Endothelial cell (in vitro differentiated cells): Measurements from ENCODE around the gene NRP2. TPM values are rescaled to one million over a fixed set of nuclear protein-coding genes. Genes with fewer than 3 reads are reported as not detected.

Experiments used
- DNase-seq: peaks from one replicate; pipeline ENCODE4 v3.0.0; 2021; ENCODE audit warnings: low spot score
- H3K27ac Mint-ChIP-seq: one replicate; pipeline ENCODE4 v1.8.0; 2021; ENCODE audit warnings: mixed read lengths, inconsistent platforms; ENCODE audit not compliant: unreplicated experiment
- H3K27me3 Mint-ChIP-seq: one replicate; pipeline ENCODE4 v1.8.0; 2021; ENCODE audit warnings: mild to moderate bottlenecking, moderate library complexity, mixed read lengths, inconsistent platforms; ENCODE audit not compliant: unreplicated experiment
- H3K36me3 Mint-ChIP-seq: one replicate; pipeline ENCODE4 v1.8.0; 2021; ENCODE audit warnings: mild to moderate bottlenecking, low read depth, mixed read lengths, inconsistent platforms; ENCODE audit not compliant: unreplicated experiment
- H3K4me1 Mint-ChIP-seq: one replicate; pipeline ENCODE4 v1.8.0; 2021; ENCODE audit warnings: mild to moderate bottlenecking, mixed read lengths, inconsistent platforms; ENCODE audit not compliant: unreplicated experiment
- H3K4me3 Mint-ChIP-seq: one replicate; pipeline ENCODE4 v1.8.0; 2021; ENCODE audit warnings: mild to moderate bottlenecking, mixed read lengths, inconsistent platforms; ENCODE audit not compliant: unreplicated experiment
- H3K9me3 Mint-ChIP-seq: one replicate; pipeline ENCODE4 v1.8.0; 2021; ENCODE audit warnings: mixed read lengths, inconsistent platforms; ENCODE audit not compliant: unreplicated experiment
- total RNA-seq: library from RNA; stranded (reverse); fragmentation: NEBNext Ultra II Directional; extraction: Animal tissue kit (Norgen Biotek cat#: 25700); gene quantifications from one replicate; pipeline ENCODE4 v1.2.1, GENCODE V29; 2021; ENCODE audit not compliant: unreplicated experiment
- TF ChIP-seq, protein P1 (sequence below): fragments of 200-600 bp; sonication (generic); IDR thresholded peaks from one replicate; pipeline ENCODE4 v1.5.0; 2021; ENCODE audit warnings: antibody characterized with exemption; ENCODE audit not compliant: unreplicated experiment

The NRP2 gene
- total RNA-seq, 1 donor from 2014 or later = 258 TPM

DNA sequence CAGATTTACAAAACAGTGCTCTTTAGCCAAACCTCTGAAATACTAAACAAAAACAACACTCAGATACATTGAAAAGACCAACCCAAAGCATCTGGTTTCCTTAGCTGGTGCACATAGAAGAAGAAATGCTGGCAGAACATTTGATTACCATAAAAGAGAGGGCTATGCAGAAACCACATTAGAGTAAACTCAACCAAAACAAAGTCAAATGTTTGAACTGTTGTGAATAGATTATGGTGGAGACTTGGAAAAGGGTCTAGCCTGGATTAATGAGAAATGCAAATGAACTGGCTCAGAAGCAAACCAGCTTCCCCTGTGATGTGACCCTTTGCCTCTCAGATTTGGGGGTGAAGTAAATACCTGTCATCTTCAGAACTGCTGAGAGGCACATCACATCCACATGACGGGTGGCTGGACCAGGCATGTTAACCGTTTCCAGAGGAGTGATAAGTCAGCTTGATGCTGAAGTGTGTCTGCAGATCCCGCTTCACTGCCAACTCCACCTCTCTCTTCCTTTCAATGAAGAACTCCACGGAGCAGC, 153.0 kb downstream of the NRP2 start:
- Mint-ChIP-seq H3K36me3 (no peaks in the 10 kb centered on the region), H3K27ac (no peak overlapping the region), H3K27me3 (peaks cover 1% of the 10 kb centered on the region), H3K4me3 (no peak overlapping the region), H3K4me1 (no peaks in the 10 kb centered on the region), H3K9me3 (no peaks in the 10 kb centered on the region)
- DNase-seq = no peak
- TF ChIP-seq, protein P1, sequence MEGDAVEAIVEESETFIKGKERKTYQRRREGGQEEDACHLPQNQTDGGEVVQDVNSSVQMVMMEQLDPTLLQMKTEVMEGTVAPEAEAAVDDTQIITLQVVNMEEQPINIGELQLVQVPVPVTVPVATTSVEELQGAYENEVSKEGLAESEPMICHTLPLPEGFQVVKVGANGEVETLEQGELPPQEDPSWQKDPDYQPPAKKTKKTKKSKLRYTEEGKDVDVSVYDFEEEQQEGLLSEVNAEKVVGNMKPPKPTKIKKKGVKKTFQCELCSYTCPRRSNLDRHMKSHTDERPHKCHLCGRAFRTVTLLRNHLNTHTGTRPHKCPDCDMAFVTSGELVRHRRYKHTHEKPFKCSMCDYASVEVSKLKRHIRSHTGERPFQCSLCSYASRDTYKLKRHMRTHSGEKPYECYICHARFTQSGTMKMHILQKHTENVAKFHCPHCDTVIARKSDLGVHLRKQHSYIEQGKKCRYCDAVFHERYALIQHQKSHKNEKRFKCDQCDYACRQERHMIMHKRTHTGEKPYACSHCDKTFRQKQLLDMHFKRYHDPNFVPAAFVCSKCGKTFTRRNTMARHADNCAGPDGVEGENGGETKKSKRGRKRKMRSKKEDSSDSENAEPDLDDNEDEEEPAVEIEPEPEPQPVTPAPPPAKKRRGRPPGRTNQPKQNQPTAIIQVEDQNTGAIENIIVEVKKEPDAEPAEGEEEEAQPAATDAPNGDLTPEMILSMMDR = no peak

DNA sequence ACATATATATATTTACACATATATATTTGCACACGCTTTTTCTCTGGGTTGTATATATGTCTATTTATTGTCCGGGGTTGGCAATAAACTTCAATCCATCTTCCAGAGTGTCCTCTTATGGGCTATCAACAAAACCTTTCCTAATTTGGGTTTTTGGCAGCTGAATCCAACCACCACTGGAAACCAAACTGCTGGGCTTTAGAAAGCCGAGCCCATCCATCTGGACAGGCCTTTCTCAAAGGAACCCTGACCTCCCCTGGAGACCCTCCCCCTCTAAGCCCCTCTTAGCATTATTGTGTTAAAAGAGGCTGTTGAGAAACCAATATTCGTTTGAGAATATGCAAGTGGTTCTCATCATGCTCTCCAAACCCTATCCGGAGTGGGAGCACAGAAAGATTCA, 153.6 kb downstream of the NRP2 start:
- Mint-ChIP-seq H3K27me3 (peaks cover 1% of the 10 kb centered on the region), H3K4me1 (no peaks in the 10 kb centered on the region), H3K27ac (no peak overlapping the region), H3K4me3 (no peak overlapping the region), H3K9me3 (no peaks in the 10 kb centered on the region), H3K36me3 (no peaks in the 10 kb centered on the region)
- TF ChIP-seq, protein P1 = no peak
- no peak for DNase-seq

DNA sequence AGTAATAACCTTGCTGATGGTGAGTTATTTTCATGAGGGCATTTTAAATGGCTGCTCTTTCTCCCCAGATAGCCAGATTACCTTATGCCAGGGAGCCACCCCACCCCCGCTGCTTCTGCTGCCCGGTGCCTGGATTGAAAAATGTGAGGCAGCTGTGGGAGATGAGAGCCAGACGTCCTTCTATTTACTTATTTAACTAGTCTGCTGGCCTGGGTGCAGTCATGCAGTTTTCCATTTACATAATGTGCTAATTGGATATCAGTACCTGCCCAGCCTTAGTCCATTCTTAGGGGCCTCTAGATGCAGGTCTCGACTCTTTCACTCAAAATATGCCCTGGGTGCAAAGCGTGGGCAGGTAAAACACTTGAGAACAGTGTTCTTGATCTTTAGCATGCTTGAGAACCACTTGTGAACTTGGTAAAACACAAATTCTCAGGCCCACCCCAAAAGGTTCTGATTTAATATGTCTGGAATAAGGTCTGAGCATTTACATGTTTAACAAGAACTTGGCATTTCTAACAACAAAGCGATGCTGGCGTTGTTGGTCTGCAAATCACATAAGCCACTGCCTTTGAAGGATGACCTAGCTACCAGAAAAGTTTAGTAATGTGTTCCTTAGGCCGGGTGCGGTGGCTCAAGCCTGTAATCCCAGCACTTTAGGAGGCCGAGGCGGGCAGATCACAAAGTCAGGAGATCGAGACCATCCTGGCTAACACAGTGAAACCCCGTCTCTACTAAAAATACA, 154.3 kb downstream of the NRP2 start:
- no peak for DNase-seq
- H3K27ac Mint-ChIP-seq = no peak overlapping the region
- H3K27me3 Mint-ChIP-seq = peaks cover 1% of the 10 kb centered on the region
- TF ChIP-seq, protein P1 = no peak
- no peaks in the 10 kb centered on the region for H3K4me1 Mint-ChIP-seq
- no peaks in the 10 kb centered on the region for H3K36me3 Mint-ChIP-seq
- H3K4me3 Mint-ChIP-seq = no peak overlapping the region
- H3K9me3 Mint-ChIP-seq = no peaks in the 10 kb centered on the region

DNA sequence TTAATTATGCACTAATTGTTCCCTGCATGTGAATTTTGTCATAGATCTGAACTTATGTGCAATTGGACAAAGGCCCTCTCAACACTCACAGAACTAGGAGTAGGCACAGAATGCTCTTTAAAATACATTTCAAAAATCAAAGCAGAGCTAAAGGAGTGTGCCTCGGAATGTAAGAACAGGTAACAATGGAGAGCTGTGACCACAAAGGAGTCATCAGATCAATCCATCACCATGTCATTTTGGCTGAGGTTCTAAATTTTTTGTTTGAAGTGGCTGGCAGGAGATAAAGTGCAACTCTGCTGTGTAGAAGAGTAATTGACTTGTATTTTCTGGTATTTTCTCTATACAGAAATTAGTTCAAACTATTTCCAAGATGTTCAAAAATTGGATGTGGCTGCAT, 155.4 kb downstream of the NRP2 start:
- Mint-ChIP-seq H3K4me3 (no peak overlapping the region), H3K9me3 (no peaks in the 10 kb centered on the region), H3K4me1 (no peaks in the 10 kb centered on the region), H3K36me3 (no peaks in the 10 kb centered on the region), H3K27me3 (no peaks in the 10 kb centered on the region), H3K27ac (no peak overlapping the region)
- TF ChIP-seq, protein P1 = no peak
- DNase-seq = no peak

DNA sequence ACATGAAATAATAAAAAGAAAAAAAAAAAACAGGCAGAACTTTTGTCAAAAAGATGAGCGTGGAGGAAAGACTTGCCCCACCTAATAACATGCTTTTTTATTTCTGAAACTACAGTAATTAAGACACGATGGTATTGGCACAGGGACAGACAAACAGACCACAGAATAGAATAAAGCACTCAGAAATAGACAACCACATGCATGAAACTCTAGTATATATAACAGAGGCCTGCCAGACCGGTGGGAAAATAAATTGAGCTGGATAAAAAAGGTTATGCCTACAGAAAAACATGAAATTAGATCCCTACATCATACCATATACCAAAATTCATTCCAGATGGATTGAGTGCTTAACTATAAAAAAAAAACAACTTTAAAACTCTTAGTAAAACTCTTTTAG, 163.1 kb downstream of the NRP2 start:
- H3K27me3 Mint-ChIP-seq = no peaks in the 10 kb centered on the region
- H3K36me3 Mint-ChIP-seq = no peaks in the 10 kb centered on the region
- H3K4me1 Mint-ChIP-seq = peaks cover 4% of the 10 kb centered on the region
- TF ChIP-seq, protein P1 = no peak
- H3K4me3 Mint-ChIP-seq = no peak overlapping the region
- H3K27ac Mint-ChIP-seq = no peak overlapping the region
- H3K9me3 Mint-ChIP-seq = no peaks in the 10 kb centered on the region
- no peak for DNase-seq
